ENCODE results near the gene C11orf24.
A peak's percentile ranks its signal among the peaks of the same experiment; 100 is the strongest.

The C11orf24 gene

DNA sequence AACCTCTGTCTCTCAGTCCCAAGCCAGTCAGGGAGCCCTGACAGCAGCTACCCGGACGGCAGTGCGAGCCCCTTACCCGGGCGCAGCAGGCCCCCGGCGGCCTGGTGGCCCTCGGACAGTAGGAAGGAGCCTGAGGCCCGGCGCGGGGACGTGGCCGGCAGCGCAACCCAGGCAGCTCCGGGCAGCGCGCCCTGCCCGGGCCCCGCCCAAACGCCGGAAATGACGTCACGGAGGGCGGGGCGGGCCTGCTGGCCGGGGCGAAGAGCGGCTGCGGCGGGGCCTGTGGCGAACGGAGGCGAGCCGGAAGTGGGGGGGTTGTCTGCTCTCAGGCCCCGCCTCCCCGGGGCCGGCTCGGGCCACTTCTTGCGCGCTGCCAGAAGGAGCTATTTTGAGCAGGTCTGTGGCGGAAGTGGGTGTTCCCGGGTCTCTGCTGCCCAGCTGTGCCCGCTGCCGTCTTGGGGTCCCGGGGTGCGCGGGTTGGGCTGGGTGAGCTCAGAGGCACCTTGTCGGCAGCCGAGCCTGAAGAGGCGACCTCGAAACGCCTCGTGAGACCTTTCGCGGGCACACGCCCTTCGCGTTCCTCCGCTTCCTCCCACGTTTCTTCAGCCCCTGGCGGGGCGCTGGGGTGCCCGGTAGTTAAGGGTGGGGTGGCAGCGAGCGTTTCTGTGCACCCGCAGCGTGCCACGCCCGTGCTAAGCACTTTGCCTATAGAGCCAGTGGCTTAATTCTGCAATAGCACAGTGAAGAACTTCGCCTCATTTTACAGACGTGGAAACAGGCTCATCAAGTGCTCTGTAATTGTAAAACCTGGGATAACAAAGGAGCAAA, at the start of gene C11orf24:
C11orf24 (minus strand) TSS at position 193 of the 828 bp plus-strand sequence. CDS start 8,206 bp downstream, outside the sequence.
- peak; percentile 98 for DNase-seq (ENCODE audit: low spot score)

- no peak for DNase-seq (ENCODE audit: low spot score)
Observed at GRCh38 chr11:68317147-68317785, 45.5 kb upstream of the C11orf24 start.

- peak; percentile 69 for DNase-seq (ENCODE audit: low spot score)
Observed at GRCh38 chr11:68315171-68315920, 43.6 kb upstream of the C11orf24 start.

DNA sequence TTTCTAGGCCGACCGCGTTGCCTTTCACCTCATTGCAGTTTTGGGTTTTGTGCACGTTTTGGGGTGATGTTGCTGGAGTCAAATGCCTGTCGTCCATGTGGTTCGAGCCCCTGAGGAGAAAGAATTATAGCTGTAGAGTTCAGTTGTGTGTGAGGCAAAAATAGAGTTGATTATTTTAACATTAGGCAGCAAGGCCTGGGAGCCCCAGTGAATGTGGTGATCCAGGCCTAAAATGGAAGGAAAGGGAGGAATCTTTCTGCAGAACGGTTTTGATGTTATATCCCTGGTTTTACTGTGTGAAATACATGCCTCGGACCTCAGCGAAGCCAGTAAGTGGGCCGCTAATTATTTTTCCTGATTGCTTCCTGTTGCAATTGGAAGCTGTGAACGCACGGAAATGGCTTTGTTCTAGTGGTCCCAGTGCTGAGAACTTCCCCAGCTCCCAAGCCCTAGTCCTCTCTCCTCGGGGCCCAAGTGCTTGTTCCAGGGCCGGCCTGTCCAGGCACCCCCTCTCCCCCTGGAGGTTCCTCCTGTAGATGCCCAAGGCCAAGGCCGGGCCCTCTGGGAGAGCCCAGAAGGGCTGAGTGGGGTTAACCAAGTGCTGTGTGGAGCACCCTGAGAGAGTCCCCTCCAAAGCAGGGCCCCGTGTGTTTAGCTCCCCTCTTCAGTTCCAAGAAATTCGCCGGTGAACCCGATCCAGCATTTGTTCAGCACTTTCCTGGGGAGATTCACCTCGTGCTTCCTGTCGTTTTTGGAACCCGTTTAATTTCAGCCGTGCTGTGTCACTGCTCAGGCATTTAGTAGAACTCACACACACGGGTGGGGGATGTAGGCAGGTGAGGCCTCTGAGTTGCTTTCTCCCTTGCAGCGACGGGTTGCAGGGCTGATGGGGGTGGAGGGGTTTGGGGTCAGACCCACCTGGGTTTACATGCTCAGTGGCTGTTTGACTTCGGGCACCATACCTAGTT, 42.7 kb upstream of the C11orf24 start:
- peak; percentile 69 for DNase-seq (ENCODE audit: low spot score)

DNA sequence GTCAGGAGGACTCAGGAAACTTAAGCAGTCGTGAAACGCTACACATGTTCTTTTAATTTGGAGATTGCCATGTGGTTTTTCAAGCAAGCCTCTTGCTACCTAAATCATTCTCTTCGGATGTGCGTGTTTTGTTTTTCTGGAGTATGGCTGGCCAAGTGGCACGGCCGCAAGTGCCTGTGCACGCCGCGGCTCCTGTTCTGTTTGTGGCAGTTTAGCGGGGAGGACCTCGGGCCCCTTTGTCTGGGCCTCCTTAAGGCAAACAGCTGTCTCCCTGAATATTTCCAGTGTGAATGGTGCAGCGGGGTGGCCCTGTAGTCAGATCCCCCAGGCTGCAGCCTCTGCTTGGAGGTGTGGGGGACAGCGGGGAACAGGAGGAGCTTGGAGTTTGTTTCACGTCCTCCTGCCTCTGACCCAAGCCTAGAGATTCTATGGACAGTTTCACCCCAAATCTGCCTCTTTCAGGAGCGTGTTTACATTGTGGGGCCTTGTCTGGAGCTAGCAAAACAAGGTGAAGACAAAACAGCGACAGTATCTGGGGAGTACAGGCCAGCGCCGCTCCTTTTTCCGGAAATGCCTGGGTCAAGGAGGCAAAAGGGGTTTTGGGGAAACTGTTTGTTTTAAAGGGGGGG, 41.9 kb upstream of the C11orf24 start:
- DNase-seq (ENCODE audit: low spot score): peak; percentile 78

DNA sequence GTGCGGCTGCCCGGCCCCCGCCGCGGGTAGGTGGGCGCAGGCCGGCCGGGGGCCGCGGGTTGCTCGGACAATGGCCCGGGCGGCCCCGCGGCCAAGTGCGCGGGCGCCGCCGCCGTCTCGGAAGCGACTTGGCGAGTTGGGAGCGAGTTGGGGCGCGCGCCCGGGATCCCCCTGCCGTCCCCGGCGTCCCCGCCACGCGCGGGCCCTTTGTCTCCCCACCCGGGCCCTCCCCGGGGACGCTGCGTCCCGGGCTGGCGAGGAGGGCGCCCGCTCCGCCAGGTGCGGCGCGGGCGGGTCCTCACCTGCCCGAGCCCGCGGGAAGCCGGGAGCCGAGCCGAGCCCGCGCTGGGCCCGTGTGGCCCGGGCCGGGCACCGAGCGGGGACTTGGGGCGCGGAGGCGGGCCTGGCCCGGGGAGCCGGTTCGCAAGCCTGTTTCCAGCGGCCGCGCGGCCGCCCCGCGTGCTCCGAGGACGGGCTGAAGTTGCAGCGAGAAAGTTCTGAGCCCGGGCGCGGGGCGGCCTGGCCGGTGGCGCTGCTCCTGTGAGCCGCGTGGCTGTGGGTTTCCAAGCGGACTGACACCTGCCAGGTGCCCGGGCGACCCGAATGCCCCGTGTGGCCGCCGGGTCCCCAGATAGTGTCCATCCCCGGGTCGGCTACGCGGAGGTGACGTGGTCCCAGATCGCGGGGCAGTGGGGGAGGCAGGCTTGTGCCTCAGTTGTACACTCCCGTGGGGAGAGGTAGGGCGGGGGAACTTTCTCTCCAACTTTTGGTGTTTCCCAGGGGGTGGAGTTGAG, 41.2 kb upstream of the C11orf24 start:
- peak; percentile 68 for DNase-seq (ENCODE audit: low spot score)

GRCh38 chr11:68312117-68312779, 40.5 kb upstream of the C11orf24 start, which contains the start of gene LRP5:
LRP5 (plus strand) TSS chr11:68312591; CDS start chr11:68312715, 124 bp downstream.
- peak; percentile 69 for DNase-seq (ENCODE audit: low spot score)

- peak; percentile 65 for DNase-seq (ENCODE audit: low spot score)
Observed at GRCh38 chr11:68311160-68312116, 39.7 kb upstream of the C11orf24 start.

- no peak for DNase-seq (ENCODE audit: low spot score)
Observed at GRCh38 chr11:68309621-68310185, 37.9 kb upstream of the C11orf24 start.

GRCh38 chr11:68308068-68308467, 36.3 kb upstream of the C11orf24 start:
- no peak for DNase-seq (ENCODE audit: low spot score)

GRCh38 chr11:68306636-68307035, 34.9 kb upstream of the C11orf24 start:
- no peak for DNase-seq (ENCODE audit: low spot score)

DNA sequence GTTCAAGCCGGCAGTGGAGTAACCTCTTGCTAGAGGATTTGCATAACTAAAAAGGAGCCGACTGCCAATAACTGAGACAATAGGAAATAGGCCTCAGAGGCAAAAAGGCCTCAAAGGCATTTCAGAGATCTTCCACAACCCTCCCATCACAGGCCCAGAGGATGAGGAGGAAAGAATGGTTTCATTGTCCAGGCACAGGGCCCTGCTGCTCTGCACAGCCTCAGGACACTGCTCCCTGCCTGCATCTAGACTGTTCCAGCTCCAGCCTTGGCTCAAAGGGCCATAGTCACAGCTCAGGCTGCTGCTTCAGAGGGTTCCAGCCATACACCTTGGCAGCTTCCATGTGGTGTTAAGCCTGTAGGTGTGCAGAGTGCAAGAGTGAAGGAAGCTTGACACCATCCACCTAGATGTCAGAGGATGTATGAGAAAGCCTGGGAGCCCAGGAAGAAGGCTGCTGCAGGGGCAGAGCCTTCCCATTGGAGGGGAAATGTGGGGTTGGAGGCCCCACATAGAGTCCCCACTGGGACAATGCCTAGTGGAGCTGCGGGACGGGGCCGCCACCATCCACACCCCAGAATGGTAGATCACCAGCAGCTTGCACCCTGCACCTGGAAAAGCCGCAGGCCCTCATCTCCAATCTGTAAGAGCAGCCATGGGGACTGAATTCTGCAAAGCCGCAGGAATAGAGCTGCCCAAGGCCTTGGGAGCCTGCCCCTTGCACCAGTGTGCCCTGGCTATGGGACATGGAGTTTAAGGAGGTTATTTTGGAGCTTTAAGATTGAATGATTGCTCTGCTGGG, 32.4 kb upstream of the C11orf24 start:
- DNase-seq (ENCODE audit: low spot score): no peak

GRCh38 chr11:68303083-68303482, 31.3 kb upstream of the C11orf24 start:
- no peak for DNase-seq (ENCODE audit: low spot score)

- DNase-seq (ENCODE audit: low spot score): no peak
Observed at GRCh38 chr11:68302670-68303069, 30.9 kb upstream of the C11orf24 start.

- DNase-seq (ENCODE audit: low spot score): no peak
Observed at GRCh38 chr11:68302256-68302655, 30.5 kb upstream of the C11orf24 start.

DNA sequence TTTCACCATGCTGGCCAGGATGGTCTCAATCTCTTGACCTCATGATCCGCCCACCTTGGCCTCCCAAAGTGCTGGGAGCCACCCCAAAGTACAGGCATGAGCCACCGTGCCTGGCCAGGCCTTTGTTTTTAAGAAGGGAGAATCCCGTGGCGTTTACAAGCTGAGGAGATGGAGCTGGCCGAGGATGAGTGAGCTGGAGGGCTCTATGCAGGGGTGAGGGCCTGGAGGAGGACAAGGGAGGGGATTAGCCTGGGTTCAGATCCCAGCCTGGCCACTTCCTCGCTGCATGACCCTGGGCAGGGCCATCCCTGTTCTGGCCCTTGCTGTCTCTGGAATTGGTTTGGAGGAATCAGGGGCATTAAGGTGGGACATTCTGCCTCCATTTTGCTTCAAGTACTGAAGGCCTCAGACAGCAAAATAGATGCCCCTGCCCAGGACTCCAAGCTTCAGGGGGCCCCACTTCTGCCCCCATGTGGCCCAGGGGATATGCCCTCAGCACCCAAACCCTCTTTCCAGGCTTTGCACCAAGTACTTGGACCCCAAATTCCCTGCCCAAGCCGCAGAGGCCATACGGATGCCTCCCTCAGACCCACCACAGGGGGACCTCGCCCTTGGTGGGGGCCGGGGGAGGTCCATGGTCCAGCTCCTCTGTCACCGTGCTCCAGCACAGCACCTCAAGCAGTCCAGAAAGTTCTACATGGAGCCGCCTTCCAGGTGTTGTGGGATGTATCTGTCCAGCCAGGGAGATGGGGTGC, 28.5 kb upstream of the C11orf24 start:
- DNase-seq (ENCODE audit: low spot score): no peak

All from left forelimb (tissue), 1 donor.